Activated T-cell treated with anti-CD3 and anti-CD28 coated beads, Interleukin-2, amount 50 U/mL, for 72 hours (primary cell): Measurements from ENCODE around the gene BUD13. TPM values are rescaled to one million over a fixed set of nuclear protein-coding genes. Genes with fewer than 3 reads are reported as not detected.

ENCODE experiments used
- total RNA-seq, 2 donors: library from RNA; stranded (reverse); gene quantifications; one replicate each; pipeline ENCODE4 v1.2.3, GENCODE V29; 2022

BUD13 gene
- total RNA-seq, 2 donors from 2014 or later = 26.1 to 32.8 TPM

Other genes starting within 250 kb of the BUD13 start
- 100 to 1,000 TPM in 1 of 2 donors, 10 to 100 TPM in 1; 77.6 to 106 TPM for gene ZPR1, start 15.0 kb upstream of the BUD13 start, total RNA-seq
- gene APOA5, start 18.9 kb upstream of the BUD13 start, total RNA-seq = not detected
- not detected for gene APOA4, start 50.3 kb upstream of the BUD13 start, total RNA-seq
- gene APOC3, start 56.9 kb upstream of the BUD13 start, total RNA-seq = not detected
- not detected for gene APOA1, start 64.6 kb upstream of the BUD13 start, total RNA-seq